ENCODE data around the gene TWF2.

Gene TWF2

GRCh38 chr3:52182691-52183090, 56.3 kb downstream of the TWF2 start:
- no peak for TF ChIP-seq CTCF (IDR thresholded peaks at IDR 0.05; ENCODE audit: extremely low read depth, missing control alignments)

GRCh38 chr3:52182196-52182595, 56.8 kb downstream of the TWF2 start:
- DNase-seq (ENCODE audit: low spot score): no peak
- TF ChIP-seq CTCF (IDR thresholded peaks at IDR 0.05; ENCODE audit: extremely low read depth, missing control alignments): no peak

More at GRCh38 chr3:52182691-52183090, 56.3 kb downstream of the TWF2 start:
- DNase-seq (ENCODE audit: low spot score): no peak

- no peak for DNase-seq (ENCODE audit: low spot score)
- no peak for TF ChIP-seq CTCF (IDR thresholded peaks at IDR 0.05; ENCODE audit: extremely low read depth, missing control alignments)
Observed at GRCh38 chr3:52181543-52181942, 57.4 kb downstream of the TWF2 start.

Measured in GM20000 (cell line).